GOT3 (cell line): ENCODE data around the gene CTNND2.

Source experiments
- DNase-seq: peaks from one replicate; lab custom pipeline; 2025; ENCODE audit warnings: mixed read lengths; lab: John Stamatoyannopoulos, UW

CTNND2 gene

DNA sequence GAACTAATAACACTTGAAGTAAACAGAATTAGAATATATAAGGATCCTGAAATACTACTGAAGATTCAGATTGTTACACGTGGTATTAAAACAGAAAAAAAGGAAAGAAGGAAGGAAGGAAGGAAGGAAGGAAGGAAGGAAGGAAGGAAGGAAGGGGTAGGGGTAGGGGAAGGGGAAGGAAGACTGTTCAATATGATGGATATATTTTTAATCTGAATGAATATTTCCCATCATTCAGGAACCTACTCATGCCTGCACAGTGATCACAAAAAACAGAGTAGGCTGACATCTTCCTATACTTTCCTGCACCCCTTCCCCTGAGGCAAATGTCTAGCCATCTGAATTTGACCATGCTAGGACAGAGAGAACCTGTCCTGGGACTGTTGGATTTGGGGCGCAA lies 133.9 kb downstream of the CTNND2 start:
- no peak for DNase-seq

DNA sequence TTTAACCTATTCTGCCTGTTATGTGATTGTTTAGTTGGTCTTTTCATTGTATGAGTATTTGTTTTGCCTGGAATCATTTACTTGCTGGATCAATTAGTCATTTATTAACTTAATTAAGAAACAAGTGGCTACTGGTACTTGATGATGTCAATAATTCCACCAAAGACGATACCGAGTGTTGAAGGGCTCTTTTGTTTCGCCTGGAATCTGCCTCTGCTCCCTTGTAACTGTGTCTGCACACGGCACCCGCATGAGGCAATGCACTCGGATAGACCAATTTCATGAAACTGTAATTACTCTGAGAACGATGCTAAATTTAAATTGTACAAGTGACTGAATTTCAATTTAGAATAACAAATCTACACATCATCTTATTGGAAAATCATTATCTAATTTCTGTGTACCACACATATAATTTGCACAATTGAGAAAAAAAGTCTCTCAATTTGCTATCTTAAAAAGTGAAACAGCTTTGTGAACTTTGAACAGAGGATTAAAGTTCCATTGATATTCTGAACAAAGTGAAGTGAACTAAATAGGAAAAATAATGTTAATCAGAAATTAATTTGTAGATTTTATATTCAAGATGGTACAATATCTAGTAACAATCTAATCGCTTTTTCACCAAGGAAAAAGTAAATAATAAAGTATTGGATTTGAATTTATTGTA lies 143.2 kb downstream of the CTNND2 start:
- DNase-seq = no peak

DNA sequence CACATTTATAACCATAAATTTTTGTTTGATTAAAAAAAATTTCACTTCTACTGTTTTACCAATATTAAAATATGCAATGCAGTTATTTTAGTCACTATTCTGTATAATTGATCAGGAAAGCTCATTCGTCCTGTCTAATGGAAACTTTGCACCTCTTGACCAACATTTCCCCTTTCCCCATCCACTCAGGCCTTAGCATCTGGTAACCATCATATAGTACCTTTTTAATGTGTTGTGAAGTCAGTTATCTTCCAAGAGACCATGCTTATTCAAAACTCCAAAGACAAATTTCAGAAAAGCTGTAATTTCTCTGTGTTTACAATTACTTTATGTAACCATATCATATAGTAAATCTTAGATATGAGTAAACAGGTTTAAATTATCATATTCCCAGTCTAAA lies 145.9 kb downstream of the CTNND2 start:
- DNase-seq = no peak

DNA sequence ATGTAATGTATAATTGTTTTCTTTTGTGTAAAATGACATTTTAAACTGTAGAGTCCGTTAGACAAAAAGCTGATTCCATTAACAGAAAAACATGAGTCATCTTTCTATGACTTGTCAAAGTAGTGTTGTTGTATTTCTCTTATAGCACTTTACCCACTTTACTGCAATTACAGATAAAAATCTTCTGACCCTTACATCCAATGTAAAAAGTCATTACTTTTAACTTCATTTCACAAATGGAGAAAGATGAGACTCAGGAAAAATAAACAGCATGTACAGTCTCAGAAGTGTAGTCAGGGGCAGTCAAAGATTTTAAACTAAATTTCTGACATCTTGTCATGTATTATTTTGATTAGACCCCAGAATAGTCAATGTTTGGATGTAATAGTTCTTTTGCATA lies 146.6 kb downstream of the CTNND2 start:
- no peak for DNase-seq

DNA sequence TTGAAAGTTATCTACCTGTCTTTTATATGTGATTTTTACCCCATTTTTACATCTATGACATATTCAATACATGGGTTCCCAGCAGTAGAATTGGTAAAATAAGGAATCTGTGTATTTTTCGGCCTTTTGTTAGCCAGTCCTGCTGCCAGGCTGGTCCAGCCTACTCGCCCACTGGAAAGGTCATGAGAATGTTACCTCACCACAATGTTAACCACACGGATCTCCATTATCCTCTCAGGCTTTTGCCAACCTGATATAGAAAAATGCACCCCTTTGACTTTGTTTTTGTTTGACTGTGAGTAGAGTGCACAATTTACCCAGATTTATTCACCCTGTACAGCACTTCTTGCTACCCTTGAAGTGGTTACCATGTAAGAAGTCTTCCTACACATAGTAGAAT lies 167.2 kb downstream of the CTNND2 start:
- no peak for DNase-seq

DNA sequence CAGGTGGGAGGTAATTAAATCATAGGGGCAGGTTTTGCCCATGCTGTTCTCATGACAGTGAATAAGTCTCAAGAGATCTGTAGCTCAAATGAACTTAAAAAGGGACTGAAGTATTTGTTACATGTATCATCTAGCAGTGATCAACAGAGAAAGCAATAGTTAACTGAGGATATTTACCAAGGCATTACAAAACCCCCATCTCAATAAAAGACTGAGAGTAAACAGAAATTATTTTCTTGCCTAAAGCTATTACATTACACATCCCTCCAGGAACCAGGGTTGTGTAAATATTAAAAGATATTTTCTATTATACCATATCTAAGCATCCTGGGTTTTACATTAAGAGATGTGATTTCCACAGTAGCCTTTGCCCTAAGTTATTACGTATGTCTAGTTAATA lies 169.9 kb downstream of the CTNND2 start:
- no peak for DNase-seq

DNA sequence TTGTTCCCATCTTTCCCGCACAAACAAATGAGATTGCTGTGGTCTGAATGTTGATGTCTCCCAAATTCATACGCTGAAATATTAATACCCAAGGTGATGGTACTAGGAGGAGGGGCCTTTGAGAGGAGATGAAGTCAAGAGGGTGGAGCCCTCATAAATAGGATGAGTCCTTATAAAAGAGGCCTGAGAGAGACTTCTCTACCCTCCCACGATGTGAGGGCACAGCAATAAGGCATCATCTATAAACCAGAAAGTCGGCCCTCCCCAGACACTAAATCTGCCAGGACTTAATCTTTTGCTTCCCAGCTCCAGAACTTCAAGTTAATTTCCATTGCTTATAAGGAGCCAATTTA lies 170.4 kb downstream of the CTNND2 start:
- no peak for DNase-seq

DNA sequence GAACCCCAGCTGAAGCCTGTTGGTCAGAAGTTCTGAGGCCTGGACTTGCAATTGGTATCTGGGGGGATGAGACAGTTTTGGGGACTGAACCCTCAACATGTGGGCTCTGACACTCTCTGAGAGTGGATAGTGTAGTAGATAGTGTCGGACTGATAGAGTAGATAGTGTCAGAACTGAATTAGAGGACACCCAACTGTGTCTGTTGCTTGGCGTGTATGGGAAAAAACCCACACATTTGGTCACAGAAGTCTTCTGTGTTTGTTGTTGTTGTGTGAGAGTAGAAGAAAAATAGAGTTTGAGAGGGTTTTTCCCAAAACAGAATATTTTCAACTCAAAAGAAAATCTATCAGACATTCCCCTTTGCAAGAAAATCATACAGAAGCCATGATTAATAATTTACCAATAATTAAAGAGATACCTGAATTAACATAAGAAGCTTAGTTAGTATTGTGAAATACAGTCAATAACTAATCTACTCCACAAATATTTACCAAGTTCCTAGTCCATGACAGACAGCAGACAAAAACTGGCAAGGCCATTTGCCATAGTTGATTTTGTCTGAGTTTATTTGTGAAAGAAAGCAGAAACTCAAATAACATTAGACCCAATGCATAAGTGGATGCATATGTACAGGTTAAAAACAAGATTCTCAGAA lies 170.9 kb downstream of the CTNND2 start:
- DNase-seq = no peak

DNA sequence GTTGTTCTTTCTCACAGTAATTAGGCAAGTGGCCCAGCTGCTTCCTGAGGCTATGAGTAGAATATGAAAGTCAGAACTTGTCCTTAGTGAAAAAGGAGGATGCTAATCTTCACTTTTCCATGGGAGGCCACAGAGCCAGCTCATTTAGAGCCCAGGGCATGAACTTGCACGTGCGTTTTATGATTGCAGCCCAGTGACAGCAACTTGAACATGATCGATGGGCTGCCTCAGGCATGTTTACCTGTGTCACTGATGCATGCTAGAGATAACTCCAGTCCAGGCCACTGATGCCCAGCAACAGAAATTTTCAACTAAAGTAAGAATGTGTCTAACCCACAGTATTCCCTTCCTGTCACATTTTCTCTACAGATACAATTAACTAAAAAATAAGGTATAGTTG lies 179.3 kb downstream of the CTNND2 start:
- no peak for DNase-seq

DNA sequence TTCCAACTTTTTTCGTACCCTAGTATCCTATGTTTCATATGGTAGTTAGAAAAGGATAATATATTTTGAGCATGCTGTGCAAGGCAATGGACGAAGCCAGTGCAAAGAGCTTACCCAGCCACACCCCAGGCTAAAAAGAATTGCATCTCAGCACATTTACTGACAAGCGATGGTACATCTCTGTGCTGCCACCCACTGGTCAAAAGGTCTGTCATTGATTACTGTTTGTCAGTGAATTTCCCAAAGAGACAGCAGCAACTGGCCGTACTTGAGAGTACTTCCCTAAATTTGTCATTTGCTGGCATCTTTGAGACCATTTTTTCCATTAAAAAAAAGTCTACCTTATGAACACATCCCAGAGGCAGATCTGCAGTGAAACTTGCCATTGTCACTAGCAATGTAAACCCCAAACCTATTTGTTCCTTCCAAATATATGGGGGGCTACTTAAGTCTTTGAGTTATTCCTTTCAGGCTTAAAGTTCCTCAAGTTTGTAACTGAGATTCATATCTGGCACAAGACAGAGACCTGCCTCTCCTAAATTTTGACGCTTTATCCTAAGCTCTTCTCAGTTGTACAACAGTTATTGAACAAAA lies 184.3 kb downstream of the CTNND2 start:
- no peak for DNase-seq

DNA sequence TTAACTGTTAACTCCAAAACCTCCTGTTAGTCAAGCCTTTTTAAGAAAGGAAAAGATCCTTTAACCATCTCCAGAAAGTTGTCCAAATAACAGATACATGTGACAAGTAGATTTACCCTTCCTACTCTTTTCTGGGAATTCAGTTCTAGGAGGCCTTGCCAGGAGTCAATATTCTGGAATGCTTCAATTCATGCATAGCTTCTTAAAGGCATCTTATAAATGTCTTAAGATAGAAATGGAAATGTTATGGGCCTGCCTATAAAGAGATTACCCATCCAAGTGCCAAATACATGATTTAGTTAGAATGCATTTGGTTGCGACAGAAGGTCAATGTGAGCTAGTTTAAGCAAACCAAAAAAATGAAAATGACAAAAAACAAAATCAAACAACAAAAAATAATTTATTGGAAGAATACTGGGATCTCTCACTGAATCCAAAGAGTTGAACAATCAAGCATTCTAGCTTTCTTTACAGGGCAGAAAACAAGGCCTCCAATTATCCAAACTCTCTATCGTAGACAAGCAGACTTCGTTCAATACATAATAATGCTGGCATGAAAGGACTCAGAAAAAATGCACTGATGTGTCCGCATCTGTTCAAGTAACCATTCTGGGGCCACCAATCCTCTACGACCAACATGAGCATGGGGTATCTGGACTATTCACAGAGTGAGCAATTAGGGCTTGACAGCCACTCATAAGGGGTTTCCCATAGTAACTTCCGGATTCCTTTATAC lies 188.6 kb downstream of the CTNND2 start:
- no peak for DNase-seq

DNA sequence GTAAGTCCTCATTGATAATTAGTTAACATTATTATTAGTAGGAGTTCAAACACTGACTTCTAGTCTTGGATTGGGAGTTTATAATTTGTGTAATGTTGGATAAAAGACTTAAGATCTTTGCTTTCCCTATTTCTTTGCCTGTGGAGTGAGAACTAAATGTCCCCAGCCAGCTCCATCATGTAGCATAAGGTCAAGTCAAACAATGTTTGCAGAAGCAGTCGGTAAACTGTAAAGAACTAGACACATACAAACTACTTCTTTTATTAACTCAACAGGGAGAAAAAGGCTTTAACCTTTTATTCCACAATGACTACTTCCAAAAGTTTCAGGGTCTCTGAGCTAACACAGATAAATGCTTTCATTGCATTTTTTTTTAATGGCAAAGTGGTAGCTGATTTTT lies 192.3 kb downstream of the CTNND2 start:
- no peak for DNase-seq

DNA sequence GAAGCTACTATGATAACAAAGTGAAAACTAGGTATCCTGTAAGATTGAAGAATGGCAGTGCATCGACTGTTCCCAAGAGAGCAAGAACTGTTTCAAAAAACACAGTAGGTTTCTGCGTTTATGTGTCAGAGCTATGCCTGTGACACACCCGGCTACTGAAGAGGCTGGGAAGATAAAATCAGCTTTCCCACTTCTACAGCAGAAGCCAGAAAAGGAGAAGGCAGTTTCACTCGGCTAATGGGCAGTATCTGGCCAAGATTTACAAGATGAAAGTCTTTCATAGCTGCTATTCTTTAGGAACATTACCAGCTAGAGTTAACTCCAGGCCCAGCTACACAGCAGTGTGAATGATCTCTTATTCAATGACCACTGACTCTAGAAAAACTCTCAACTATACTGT lies 195.2 kb downstream of the CTNND2 start:
- no peak for DNase-seq

DNA sequence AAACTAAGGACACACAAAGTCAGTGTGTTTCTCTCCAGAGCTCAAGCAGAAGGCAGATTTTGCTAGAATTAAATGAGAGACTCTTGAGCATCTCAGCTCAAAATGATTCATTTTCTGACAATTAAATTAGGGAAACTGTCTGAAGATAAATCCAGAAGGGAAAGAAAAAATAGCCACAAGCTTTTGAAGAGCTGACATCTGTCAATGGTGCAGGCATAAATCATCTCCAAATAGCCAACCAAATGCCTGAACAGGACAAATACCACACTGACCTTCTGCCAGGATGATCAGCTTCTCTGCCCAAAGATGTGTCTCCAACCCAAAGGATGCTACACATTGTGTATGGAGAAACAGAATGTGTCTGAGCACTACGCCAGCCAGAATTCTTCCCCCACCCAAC lies 199.3 kb downstream of the CTNND2 start:
- no peak for DNase-seq

DNA sequence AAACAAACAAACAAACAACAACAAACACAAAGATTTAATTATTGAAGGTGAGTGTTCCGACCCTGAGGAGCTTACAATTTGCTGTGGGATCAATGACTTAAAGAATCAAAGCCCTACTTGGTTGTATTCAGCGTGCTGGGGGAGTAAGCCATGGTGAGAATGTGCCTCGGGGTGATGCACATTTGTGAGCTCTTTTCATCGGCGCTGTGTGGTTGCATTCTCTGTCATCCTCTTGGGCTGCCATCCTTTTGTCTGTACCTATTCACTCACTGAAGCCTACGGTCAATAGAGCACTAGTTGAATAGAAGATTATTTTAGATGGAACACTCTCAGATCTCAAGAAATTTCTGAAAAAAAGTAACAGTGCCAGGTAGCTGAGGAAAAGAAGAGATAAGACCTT lies 203.9 kb downstream of the CTNND2 start:
- DNase-seq = no peak

DNA sequence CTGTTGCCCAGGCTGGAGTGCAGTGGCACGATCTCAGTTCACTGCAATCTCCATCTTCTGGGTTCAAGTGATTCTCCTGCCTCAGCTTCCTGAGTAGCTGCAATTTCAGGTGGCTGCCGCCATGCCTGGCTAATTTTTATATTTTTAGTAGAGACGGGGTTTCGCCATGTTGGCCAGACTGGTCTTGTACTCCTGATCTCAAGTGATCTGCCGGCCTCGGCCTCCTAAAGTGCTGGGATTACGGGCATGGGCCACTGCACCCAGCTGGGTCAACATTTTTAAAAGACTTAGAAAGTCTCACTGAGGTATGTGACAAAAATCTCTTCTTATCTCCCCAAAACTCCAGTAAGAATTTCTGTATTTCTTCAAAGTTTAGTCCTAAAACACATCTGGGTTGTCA lies 211.6 kb downstream of the CTNND2 start:
- no peak for DNase-seq

DNA sequence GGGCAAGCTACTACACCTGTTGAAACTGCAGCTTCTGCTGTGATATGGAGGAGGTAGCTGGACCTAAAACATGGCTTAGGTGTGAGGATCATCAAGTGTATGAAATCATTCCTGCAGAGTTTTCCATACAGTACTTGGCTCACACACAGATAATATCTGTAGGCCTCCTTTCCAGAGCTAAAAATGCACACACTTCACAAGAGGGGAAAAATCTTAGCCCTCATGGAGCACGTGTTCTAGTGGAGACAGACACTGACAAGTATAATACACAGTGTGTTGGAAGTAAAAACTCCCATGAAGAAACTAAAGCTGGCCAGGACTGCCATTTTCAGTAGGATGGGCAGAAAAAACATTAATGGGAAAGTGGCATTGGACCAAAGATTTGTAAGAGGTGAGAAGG lies 216.7 kb downstream of the CTNND2 start:
- DNase-seq = no peak

DNA sequence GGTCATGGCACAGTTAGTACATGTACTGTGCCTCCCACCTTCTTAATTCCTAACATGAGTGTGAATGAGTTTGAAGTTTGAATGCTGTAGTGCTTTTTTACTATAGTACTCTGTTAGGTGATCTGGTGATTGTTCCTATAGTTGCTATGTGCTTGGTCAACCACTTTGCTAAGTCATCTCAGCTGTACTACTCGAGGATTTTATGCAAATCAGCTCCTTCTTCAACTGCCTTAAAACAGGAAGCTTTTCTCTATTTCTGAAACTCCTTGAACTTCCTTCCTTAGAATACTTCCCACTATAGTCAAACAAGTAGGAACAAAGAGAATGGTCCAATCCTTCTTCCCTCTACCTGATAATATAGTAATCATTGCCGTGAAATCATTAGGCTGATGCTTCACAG lies 219.6 kb downstream of the CTNND2 start:
- DNase-seq = no peak

DNA sequence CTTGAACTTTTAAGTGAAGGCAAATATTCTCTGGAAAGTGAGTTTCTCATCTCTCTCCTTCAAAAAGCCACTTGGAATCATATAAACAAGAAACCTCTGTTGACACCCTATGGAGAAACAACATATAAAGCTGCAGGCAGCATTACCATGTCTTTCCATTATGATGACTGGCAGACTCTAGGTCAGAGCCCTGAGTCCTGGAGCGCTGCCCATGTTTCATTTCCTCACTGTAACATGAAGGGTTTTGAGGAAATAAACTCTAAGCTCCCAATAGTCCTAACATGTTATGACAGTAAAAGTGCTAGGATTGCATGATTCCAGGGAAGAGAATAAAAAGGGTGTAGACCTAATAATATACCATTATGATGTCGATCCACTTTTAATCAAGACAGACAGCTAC lies 220.6 kb downstream of the CTNND2 start:
- no peak for DNase-seq

DNA sequence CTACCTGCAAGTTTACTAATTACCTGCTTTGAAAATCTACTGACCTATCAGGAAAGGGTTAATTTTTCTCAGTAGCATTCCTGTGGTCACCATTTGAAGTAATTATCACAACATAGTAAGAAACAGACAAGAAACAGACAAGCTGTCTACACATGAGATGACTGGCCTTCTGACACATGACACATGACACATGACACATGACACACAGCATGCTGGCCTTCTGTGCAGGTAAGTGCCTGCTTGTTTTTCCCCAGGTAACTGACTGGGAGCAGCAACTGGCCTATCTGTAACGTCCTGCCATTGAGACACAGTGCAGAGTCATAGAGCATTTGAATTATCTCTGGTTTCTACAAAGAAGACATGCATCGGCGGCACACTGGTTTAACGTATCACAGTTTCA lies 222.4 kb downstream of the CTNND2 start:
- no peak for DNase-seq

DNA sequence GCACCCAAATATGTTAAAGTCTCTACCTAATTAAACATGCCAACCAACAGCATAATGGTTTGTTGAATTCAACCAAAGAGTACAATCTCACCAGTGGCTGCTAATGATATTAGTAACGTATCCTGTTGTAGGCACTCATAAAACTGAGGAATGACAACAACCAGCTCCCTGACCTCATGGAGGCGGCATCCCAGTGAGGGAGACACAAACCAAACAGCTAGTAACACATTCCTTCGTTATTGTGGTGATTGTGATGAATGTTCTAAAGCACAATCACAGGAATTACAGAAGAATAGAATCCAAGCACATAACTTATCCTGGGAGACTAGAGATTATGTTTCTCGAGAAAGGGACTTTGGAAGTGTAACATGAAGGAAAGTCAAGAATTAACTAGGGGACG lies 224.6 kb downstream of the CTNND2 start:
- no peak for DNase-seq

DNA sequence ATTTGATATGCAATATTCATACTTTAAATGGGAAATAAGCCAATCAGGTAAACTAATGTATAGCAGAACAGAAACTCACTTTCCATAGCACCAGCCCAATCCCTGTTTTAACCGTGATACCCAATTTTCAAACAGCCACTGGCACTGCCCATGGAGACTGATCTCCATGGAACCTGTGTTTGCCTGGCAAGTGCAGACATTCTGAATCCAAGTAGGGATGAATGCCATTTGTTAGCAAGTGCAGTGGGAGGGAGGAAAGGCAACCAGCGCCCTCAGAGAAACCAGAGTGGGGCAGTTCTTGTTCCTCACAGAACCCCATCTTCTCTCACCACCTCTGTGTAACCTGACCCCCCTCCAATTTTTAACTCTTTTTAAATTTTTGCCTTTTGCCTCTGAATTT lies 229.1 kb downstream of the CTNND2 start:
- DNase-seq = no peak

DNA sequence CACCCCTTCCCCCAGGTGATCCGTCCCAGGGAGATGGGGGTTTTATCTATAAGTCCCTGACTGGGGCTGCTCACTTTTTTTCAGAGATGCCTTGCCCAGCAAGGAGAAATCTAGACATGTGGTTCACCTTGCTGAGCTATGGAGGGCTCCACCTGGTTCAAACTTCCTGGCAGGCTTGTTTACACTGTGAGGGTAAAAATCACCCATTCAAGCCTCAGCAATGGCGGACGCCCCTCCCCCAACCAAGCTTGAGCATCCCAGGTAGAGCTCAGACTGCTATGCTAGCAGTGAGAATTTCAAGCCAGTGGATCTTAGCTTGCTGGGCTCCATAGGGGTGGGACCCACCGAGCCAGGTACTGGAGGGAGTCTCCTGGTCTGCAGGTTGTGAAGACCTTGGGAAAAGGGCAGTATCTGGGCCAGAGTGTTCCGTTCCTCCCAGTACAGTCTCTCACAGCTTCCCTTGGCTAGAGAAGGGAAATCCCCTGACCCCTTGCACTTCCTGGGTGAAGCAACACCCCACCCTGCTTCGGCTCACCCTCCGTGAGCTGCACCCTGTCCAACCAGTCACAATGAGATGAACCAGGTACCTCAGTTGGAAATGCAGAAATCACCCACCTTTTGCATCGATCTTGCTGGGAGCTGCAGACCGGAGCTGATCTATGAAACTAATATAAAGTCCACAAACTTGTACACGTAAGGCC lies 231.7 kb downstream of the CTNND2 start:
- DNase-seq = no peak
